HG02798 (cell line): ENCODE results near the gene ABCC9.
"Not testable (repeated sequence)": the region's sequence is repeated elsewhere in the genome, so short reads cannot be mapped to it uniquely, and the experiment has no call there.

Experiments used
- ATAC-seq: cut with Tn5 transposase; IDR thresholded peaks from one replicate; pipeline ENCODE4 v1.9.1; 2021; ENCODE audit warnings: mild to moderate bottlenecking; ENCODE audit not compliant: unreplicated experiment, poor library complexity

The ABCC9 gene

DNA sequence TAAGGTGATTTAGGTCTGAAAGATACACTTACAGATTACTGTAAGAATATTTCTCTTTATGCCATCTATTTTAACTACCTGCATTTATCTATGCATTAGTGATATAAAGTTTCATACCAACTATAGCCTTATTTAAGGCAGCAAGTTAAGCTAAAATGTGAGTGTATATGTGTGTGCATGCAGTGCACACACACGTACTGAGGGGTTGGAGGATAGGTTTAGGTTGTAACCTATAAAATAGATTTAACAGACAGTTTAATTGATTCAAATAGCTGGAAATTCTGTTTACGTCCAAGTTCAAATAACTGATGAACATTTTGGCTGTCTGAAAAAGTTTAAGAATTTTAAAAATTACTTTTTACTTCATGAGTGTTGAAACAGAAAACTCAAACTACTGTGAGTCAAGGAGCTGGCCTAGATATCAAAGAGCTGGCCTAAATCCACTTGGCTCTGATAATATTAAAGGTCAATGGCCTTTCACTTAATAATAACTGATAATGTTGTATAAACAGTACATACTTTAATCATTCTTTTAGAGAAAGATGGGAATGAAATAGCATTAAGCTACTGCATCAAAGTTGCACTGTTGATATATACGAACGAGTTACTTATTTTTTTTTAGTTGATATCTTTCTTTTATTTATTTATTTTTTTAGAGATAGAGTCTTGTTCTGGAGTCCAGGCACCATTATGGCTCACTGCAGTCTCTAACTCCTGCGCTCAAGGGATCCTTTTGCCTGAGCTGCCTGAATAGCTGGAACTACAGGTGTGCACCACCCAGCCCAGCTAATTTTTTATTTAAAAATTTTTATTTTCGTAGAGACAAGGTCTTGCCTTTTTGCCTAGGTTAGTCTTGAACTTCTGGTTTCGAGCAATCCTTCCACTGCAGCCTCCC, 152.9 kb downstream of the ABCC9 start:
- ATAC-seq, result no peak

DNA sequence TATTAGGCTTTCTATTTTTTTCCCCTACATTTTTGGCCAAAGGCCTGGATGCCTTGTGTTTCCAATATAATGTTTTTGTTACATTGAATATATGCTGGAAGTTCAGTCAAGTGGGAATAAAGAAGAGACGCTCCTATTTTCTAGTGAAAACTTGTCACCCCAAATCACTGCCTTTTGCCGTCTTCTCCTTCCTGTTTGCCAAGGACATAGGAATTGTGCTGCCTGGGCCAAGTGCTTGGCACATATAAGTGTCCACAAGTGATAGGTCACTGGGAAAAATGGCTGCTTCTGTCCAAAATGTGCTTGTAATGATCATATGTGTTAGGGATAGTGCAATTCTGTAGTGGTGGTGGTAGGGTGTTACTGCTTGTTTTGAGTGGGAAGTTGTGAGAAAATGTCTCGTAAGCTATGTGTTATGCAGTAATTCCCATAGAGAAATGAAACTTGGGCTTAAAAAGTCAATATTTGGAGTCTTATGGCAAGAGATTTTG, 155.1 kb downstream of the ABCC9 start:
- no peak for ATAC-seq

DNA sequence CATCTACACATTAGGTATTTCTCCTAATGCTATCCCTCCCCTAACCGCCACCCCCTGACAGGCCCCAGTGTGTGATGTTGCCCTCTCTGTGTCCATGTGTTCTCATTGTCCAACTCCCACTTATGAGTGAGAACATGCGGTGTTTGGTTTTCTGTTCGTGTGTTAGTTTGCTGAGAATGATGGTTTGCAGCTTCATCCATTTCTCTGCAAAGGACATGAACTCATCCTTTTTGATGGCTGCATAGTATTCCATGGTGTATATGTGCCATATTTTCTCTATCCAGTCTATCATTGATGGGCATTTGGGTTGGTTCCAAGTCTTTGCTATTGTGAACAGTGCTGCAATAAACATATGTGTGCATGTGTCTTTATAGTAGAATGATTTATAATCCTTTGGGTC, 158.5 kb downstream of the ABCC9 start:
- not testable (repeated sequence) for ATAC-seq

DNA sequence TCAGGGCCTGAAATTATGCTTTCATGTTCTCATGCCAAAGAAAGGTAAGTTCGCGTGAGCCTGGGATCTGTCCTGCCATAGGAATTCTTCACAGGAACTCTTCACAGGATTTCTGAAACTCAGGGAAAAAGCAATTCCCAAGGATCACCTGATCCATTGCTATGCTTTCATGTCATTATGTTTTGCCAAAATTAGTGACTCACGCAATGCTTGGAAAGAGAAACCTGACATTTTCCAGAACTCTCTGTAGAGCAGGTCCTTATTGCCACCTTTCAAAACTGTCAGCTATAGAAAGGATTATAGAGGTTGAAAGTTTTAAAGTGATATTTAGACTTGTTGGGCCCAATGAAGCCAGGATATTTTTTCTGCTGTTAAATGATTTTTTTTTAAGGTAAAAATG, 160.4 kb downstream of the ABCC9 start:
- ATAC-seq, result no peak

DNA sequence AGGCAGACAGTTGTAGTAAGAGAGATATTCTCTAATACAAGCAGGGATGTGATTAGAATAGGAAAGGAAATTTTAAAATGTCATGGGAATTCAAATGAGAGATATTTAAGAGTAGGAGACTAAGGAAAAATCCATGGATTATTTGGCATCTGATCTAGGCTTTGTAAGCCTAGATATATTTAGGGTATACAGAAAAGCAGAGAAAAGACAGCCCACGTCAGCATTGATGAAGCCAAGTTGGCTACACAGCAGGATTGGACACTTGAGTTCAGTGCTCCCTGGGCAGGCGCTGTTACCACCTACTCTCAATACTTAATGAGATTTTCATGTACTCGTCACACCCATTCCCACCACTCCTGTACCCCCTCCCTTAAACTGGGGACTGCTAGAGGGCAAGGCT, 165.1 kb downstream of the ABCC9 start:
- ATAC-seq, result no peak

DNA sequence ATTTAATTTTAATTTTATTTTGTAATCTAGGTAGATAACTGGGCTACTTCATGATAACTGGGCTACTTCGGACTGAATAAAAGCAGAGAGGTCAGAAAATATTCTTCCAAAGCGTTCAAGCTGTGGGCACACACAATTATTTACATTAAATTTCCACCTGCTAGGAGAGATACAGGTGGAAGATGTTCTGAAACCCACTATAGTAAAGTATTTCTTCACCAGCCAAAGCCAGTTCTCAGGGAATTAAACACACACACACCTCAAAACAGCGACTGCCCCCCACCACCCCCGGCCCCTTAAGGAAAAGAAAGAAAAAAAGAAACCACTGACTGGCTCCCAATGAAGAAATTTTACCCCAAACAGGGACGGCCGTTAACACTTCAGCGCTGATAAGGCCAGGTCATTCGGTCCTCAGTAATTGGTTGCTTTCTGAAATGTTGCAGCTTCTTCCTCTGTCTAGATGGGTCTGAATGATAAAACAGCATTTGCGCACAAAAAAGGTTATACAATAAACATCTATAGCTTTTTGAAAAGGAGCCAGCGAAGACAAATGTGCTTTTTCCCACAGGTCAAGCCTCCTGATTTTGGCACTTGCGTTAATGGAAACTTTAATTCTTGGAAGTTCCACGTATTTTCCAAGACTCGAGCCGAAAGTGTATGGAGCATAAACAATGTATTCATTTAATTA, 165.9 kb downstream of the ABCC9 start:
- no peak for ATAC-seq

DNA sequence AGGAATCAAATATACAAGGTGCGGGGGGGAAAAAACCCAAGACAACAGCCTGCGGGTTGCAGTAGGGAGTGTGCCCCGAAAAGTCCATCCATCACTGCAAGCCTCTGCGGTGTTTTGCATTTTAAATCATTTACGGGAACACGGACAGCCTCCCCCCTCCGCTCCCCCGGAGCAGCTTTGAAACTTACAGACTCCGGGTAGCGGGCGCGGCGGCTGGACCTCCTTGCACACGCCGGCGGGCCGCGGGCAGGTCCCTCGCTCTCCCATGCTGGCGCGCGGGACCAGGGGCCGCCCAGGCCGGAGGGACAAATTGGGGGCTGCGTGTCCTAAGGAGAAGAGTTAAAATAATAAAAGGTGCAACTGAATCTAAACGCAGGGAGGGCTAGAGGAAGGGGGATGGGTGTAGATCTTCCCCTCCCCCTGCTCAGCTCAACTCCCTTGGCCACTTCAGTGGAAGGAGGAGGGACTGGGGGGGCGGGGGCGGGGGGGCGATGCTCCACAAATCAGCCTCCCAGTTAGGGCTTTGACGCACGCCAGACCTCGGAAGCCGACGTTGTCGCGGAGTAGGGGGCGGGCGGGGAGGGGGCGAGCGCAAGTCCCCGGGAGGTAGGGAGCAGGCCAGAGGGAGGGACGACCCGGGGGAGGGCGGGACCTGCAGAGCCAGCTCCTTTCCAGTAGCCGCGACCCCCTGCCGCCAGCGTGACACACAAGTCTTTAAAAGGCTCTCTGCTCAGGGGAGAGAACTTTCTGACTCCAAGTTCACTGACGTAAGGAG, 166.7 kb downstream of the ABCC9 start, which contains the start of gene KCNJ8:
Gene KCNJ8, minus strand, starts transcription at position 349 of the 775 bp plus-strand sequence. CDS start 1,090 bp downstream, outside the sequence.
- no peak for ATAC-seq

DNA sequence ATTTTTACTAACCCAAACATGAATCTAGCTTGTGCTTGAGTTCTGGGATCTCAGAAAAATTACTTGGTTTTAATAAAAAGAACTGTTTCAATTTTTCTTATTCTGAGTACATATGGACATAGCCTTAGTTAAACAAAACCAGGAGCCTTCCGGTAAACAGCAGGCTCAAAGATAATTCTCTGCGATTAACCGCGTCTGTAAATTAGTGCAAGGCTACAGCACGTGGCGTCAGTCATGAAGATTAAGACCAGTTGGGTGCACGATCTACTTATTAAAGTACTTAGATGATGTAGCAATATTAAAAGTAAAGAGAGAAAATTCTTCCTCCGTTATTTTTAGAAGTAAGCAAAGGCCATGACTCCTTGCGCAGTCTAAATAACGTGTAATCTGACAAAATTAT, 167.4 kb downstream of the ABCC9 start:
- ATAC-seq, result no peak

DNA sequence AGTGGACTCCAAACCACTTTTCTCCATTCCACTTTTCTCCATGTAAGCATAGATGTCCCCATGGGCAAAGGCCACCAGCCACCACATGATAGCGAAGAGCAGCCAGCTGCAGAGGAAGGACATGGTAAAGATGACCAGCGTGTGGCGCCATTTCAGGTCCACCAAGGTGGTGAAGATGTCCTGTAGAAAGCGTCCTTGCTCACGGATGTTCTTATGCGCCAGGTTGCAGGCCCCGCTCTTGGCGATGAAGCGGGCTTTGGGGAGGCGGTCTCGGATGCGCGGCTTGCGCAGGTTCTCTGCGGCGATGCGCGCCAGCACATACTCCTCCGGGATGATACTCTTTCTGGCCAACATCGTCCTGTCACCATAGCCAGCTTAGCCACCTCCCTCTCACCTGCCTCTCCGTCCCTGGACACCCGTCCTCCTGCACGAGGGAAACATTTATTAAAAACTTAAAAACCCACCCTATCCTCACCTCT, 167.9 kb downstream of the ABCC9 start:
- ATAC-seq, result no peak

DNA sequence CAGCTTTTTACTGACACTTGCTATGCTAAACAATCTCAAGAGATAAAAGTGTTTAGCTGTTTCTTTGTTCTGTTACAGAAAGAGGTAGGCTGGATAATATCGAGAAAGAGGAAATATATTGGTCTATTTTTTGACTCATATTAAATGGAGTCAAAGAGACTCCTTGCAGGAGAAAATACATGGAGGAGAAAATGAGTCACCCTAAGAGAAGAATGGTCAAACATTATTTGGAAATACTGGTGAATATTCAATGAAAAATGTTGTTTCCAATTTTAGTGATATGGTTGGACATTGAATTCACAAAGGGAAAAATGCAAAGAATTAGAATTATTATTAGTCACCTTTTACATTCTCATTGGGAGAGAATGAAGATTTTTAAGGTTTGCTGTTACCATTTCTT, 169.9 kb downstream of the ABCC9 start:
- no peak for ATAC-seq

DNA sequence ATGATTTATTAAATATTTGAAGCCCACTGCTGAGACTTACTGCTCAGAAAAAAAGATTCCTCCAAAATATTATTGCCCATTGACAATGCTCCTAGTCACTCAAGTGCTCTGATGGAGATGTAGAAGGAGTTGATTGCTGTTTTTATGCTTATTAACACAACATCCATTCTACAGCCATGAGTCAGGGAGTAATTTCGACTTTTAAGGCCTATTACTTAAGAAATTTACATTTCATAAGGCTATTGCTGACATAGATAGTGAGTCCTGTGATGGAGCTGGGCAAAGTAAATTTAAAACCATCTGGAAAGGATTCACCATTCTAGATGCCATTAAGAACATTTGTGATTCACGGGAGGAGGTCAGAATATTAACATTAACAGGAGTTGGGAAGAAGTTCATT, 171.9 kb downstream of the ABCC9 start:
- ATAC-seq, result no peak

DNA sequence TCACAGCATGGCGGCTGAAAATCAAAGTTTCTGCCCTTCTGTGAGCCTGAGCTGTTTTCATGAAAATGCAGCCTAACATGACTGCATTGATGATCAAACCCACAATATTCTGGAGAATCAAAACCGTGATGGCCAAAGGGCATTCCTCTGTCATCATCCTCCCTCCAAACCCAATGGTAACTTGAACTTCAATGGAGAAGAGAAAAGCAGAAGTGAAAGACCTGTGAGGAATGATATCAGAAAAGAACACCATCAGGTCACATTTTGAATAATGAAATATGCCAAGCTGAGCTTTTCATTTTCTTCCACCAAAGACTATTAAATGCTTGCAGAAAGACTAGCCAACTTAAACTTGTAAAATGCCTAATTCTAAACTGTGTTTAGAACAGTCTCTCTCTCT, 174.8 kb downstream of the ABCC9 start:
- no peak for ATAC-seq

DNA sequence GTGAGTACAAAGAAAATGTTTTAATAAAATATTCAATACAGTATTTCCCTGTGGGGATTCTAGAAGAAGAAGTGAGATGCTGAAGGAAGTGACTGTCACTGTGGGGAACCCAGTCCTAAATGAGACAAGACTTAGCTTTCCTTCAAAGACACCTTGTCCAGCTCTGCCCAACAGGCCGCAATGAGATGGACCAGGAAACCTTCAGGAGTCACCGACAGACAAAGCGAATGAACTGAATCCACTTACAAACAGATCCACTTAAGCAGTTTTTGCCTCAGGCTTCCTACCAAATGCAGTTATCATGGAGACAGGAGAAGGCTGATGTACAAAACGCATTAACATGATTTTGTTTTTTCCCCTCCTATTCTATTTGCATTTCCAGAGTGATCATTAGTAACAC, 176.3 kb downstream of the ABCC9 start:
- no peak for ATAC-seq

DNA sequence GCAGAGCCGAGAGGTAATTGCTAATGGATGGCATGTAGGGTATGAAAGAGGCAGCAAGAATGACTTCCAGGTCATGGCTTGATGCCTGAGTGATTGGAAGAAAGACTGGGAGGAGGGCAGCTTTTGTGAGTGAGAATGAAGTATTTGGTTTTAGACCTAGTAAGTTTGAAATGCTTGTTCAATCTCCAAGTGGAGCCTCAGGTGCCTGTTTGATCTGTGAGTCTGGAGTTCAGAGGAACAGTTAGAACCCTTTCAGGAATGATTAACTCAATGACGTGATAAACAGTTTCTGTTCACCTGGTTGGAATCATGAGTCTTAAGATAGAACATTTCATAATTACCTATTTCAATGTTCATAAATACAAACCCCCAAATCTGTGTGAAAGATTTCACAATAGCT, 177.2 kb downstream of the ABCC9 start:
- ATAC-seq, result no peak

DNA sequence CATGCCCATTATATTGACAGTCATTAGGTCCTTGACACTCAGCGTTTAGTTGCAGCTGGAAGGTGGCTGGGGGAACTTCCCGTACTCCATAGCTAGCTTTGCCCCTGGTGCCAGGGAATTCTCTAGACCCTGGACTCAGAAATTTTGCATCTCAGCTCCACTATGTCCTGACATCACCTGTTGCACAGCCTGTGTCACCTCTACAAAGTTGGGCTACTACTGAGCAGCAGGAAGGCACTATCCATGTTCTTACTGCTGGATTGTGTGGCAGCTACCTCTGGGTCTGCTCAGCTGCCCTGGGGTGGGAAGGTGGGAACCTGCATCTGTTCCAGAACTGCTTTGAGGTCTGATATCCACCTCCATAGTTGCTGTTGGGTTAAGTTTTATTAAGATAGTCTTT, 177.7 kb downstream of the ABCC9 start:
- ATAC-seq, result no peak

DNA sequence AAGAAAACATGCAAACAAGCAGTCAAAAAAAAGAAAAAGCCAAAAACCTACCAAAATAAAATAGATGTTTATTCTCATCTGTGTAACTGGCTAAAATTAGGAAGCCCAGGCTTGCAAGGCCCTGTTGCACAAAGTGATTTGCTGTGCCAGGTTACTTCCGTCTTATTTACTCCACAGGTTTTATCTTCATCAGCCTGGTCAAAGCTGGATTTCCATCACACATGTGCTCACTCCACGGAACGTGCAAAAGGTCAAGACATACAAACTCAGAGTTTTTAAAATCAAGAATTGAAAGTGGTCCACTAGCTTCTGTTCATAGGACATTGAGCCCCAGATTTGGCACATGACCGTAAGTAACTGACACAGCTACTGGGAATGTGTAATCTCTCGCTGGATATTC, 181.5 kb downstream of the ABCC9 start:
- ATAC-seq, result no peak

DNA sequence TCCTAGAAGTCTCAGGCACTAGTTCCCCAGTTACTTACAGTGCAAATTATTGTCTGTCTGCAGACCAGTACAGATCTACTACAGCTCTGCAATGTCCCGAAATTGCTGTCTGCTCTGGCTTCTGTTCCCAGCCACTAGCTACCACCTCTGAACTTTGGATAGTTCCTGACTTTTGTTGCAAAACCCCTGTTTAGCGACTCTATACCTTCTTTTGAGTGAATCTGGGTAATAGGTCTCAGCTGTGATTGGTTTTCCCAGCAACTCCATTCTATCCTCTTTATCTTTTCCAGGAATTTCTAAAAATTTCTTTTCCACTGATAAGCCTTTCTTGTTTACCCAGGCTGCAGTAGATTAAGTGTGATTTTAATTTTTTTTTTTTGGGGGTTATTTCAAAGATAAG, 183.5 kb downstream of the ABCC9 start:
- ATAC-seq, result no peak

DNA sequence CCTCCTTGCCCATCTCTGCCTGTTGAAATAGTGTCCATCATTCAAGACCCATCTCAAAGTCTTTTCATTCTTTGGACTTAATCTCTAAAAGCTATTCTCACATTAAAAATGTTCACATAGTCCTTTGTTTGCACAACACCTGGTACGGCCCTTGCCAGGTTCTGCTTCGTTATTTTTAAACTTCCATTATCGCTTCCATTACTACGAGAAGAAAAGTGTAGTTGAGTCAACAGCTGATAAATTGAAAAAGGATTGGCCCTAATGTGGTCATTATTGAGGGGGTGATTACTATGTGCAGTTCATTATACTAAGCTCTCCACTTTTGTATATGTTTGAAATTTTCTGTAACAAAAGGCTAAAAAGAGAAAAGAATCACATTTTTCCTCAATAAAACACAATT, 184.5 kb downstream of the ABCC9 start:
- ATAC-seq, result no peak

DNA sequence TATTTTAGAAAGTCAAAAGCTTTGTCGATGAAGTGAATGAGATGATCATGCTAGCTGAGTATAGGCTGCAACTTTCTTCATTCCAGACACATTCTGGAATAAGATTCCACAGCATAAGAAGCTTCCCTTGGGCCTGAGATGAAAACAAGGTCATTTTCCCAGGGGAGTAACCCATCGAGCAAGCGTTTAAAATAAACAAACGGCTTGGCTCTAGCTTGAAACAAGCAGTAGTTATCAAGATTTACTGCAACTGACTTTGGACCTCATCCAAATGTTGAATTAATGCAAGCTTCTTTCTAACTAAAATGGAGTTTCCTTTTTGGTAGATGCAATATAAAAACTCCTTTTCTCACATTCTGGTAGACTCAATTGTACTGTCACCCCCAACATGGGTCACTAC, 189.7 kb downstream of the ABCC9 start:
- no peak for ATAC-seq
